ENCODE measurements around the gene NASP. TPM values are rescaled to one million over a fixed set of nuclear protein-coding genes. Genes with fewer than 3 reads are reported as not detected.

Gene NASP
- total RNA-seq, 2 donors from 2014 or later: 31.0 to 39.2 TPM

- intact Hi-C loops (cut with DNase I): no loop called here
- WGBS, 2 donors: 85 to 87% methylated on average over 8 to 17 of the region's 17 CpGs
- Histone ChIP-seq H3K27ac (peak overlapping the region in 2 of 4 donors; percentile 42 to 53), H3K36me3 (replicated peaks in 1 of 2; ENCODE audit: insufficient read depth in 1 of 2, low read depth in 2 of 2) (peaks cover 0 to 20% of the 10 kb centered on the region in 2 donors), H3K4me1 (no peaks in the 10 kb centered on the region), H3K27me3 (no peaks in the 10 kb centered on the region), H3K9me3 (no peaks in the 10 kb centered on the region), H3K4me3 (no peak overlapping the region)
- TF ChIP-seq CTCF (IDR thresholded peaks at IDR 0.05) (no peak), POLR2A (IDR thresholded peaks at IDR 0.05) (no peak)
- DNase-seq (no peak), ATAC-seq (no peak)
These were observed 37.0 kb downstream of the NASP start for GRCh38 chr1:45620588-45621500.

- Histone ChIP-seq H3K27ac (peak overlapping the region in 2 of 4 donors; percentile 42 to 53), H3K4me3 (no peak overlapping the region), H3K27me3 (no peaks in the 10 kb centered on the region), H3K4me1 (no peaks in the 10 kb centered on the region), H3K9me3 (no peaks in the 10 kb centered on the region), H3K36me3 (replicated peaks in 1 of 2; ENCODE audit: insufficient read depth in 1 of 2, low read depth in 2 of 2) (peaks cover 0 to 15% of the 10 kb centered on the region in 2 donors)
- 47 to 50% methylated on average over 2 to 3 of the region's 3 CpGs for WGBS, 2 donors
- intact Hi-C loops (cut with DNase I): no loop called here
- DNase-seq: no peak
- no peak for TF ChIP-seq CTCF (IDR thresholded peaks at IDR 0.05)
- TF ChIP-seq POLR2A (IDR thresholded peaks at IDR 0.05): no peak
- ATAC-seq: peak; percentile 10
These were observed 37.6 kb downstream of the NASP start for GRCh38 chr1:45621501-45621836.

- peak; percentile 7 for ATAC-seq
- no peak overlapping the region for H3K4me3 ChIP-seq
- peaks cover 0 to 13% of the 10 kb centered on the region in 2 donors for H3K36me3 ChIP-seq (replicated peaks in 1 of 2; ENCODE audit: insufficient read depth in 1 of 2, low read depth in 2 of 2)
These were observed 38.2 kb downstream of the NASP start for GRCh38 chr1:45621895-45622523.

GRCh38 chr1:45622524-45623394 lies 38.9 kb downstream of the NASP start:
- intact Hi-C loops (cut with DNase I): no loop called here
- H3K36me3 ChIP-seq (replicated peaks in 1 of 2; ENCODE audit: insufficient read depth in 1 of 2, low read depth in 2 of 2): peaks cover 1 to 8% of the 10 kb centered on the region in 2 donors
- H3K4me3 ChIP-seq: no peak overlapping the region
- ATAC-seq (no peak), DNase-seq (no peak)
- WGBS, 2 donors: 84 to 89% methylated on average over 54 to 55 of the region's 78 CpGs
- peak overlapping the region in 1 of 4 donors; percentile 53 for H3K27ac ChIP-seq
- no peaks in the 10 kb centered on the region for H3K27me3 ChIP-seq
- no peaks in the 10 kb centered on the region for H3K4me1 ChIP-seq
- H3K9me3 ChIP-seq: no peaks in the 10 kb centered on the region
- TF ChIP-seq CTCF (IDR thresholded peaks at IDR 0.05) (no peak), POLR2A (IDR thresholded peaks at IDR 0.05) (no peak)

More at GRCh38 chr1:45621895-45622523, 38.2 kb downstream of the NASP start:
- Histone ChIP-seq H3K27ac (peak overlapping the region in 2 of 4 donors; percentile 42 to 53), H3K27me3 (no peaks in the 10 kb centered on the region), H3K4me1 (no peaks in the 10 kb centered on the region), H3K9me3 (no peaks in the 10 kb centered on the region)
- intact Hi-C loops (cut with DNase I): no loop called here
- WGBS, 2 donors: 72 to 81% methylated on average over 5 to 18 of the region's 18 CpGs
- DNase-seq: peak in 1 of 4 donors; percentile 13
- no peak for TF ChIP-seq POLR2A (IDR thresholded peaks at IDR 0.05)
- no peak for TF ChIP-seq CTCF (IDR thresholded peaks at IDR 0.05)
